A549 treated with RU486 at 1 μM for 4 hours (cell line): ENCODE data around the gene CTPS1. TPM values are rescaled to one million over a fixed set of nuclear protein-coding genes. Genes with fewer than 3 reads are reported as not detected.

Experiments
- total RNA-seq: library from RNA; stranded (reverse); fragments of 200-300 nt; extraction: Qiagen RNA extraction; gene quantifications from 5 replicates; pipeline ENCODE4 v1.2.3, GENCODE V29; 2022; ENCODE audit warnings: low read depth

Gene CTPS1
- 86.7 to 110 TPM (median 88.8 TPM) in 5 replicates for total RNA-seq

GRCh38 chr1:40979241-40980067, at the start of gene CTPS1:
CTPS1 (plus strand) TSS chr1:40979696; CDS start chr1:40983291, 3,595 bp downstream.

GRCh38 chr1:41021526-41022308, 42.2 kb downstream of the CTPS1 start, which contains the start of gene SLFNL1:
SLFNL1 (minus strand) TSS chr1:41021725; CDS start chr1:41020660, 1,065 bp downstream.

Other genes starting within 250 kb of the CTPS1 start
- 0.14 to 0.35 TPM (median 0.28 TPM) in 5 replicates for gene KCNQ4, start 195.9 kb upstream of the CTPS1 start, total RNA-seq
- gene CITED4, start 117.3 kb upstream of the CTPS1 start, total RNA-seq: 41.2 to 95.9 TPM (median 82.3 TPM) in 5 replicates
- 0.02 TPM in 1 of 5 replicates, not detected in the others for gene SLFNL1, start 42.0 kb downstream of the CTPS1 start, total RNA-seq